ENCODE results near the gene SUGP1. TPM values are rescaled to one million over a fixed set of nuclear protein-coding genes. Genes with fewer than 3 reads are reported as not detected.

The SUGP1 gene
- polyA plus RNA-seq, 1 experiment: 34.1 TPM

- ChIA-PET POLR2A (no interaction called here), CTCF (no interaction called here)
- Histone ChIP-seq H3K27me3 (ENCODE audit: control insufficient read depth, insufficient read depth, low read length) (no peaks in the 10 kb centered on the region), H3K4me3 (ENCODE audit: low read depth, low read length) (no peak overlapping the region), H3K36me3 (ENCODE audit: control insufficient read depth, insufficient read depth, low read length) (peaks cover 4% of the 10 kb centered on the region)
- TF ChIP-seq CTCF (IDR thresholded peaks at IDR 0.05; ENCODE audit: insufficient read depth, low read depth, low read length): no peak
- DNase-seq (ENCODE audit: low read depth): no peak
These were observed 27.7 kb downstream of the SUGP1 start for GRCh38 chr19:19292607-19293006.

GRCh38 chr19:19285686-19286085 lies 34.6 kb downstream of the SUGP1 start:
- TF ChIP-seq CTCF (IDR thresholded peaks at IDR 0.05; ENCODE audit: insufficient read depth, low read depth, low read length): no peak
- ChIA-PET CTCF (no interaction called here), POLR2A (no interaction called here)
- Histone ChIP-seq H3K27me3 (ENCODE audit: control insufficient read depth, insufficient read depth, low read length) (no peaks in the 10 kb centered on the region), H3K4me3 (ENCODE audit: low read depth, low read length) (no peak overlapping the region), H3K36me3 (ENCODE audit: control insufficient read depth, insufficient read depth, low read length) (peaks cover 5% of the 10 kb centered on the region)
- no peak for DNase-seq (ENCODE audit: low read depth)

DNA sequence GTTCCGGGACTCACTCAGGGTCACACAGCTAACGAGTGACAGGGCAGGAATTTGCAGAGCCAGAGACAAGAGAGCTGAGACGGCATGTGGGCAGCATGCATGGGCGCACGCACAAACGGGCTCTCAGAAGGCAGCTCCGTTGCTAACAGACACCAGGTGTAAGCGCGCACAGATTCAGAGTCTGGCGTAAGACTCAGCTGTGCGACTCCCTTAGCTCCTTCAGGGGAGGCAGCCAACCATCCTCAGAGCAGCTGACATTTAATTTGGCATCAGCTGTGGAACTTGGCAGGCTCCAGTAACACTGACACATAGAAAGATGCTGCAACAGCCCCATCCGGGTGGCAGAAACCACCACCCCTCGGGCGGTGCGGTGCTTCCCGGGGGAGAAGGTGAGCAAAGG lies 39.7 kb downstream of the SUGP1 start:
- H3K36me3 ChIP-seq (ENCODE audit: control insufficient read depth, insufficient read depth, low read length): peaks cover 17% of the 10 kb centered on the region
- no peak for DNase-seq (ENCODE audit: low read depth)
- H3K4me3 ChIP-seq (ENCODE audit: low read depth, low read length): no peak overlapping the region
- CTCF ChIA-PET: no interaction called here
- POLR2A ChIA-PET: no interaction called here
- TF ChIP-seq CTCF (IDR thresholded peaks at IDR 0.05; ENCODE audit: insufficient read depth, low read depth, low read length): no peak
- H3K27me3 ChIP-seq (ENCODE audit: control insufficient read depth, insufficient read depth, low read length): no peaks in the 10 kb centered on the region

DNA sequence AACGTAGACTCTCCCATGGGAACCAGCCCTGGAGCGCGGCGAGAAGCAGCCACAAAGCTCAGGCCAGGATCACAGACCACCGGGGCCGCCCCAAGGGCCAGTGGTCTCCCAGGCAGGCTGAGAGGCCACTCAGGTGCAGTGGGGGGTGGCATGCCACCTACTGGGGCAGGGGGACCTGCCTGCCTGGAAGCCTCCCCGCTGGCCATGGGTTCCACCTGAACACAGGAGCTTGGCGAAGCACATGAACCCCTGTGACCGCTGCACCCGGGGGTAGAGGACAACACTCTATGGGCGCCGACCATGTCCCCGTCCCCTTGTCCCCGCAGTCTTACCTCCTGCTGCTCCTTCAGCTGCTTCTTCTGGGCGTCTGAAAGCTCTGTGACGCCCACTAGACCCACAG lies 40.5 kb downstream of the SUGP1 start:
- POLR2A ChIA-PET: no interaction called here
- CTCF ChIA-PET: no interaction called here
- no peaks in the 10 kb centered on the region for H3K27me3 ChIP-seq (ENCODE audit: control insufficient read depth, insufficient read depth, low read length)
- no peak for DNase-seq (ENCODE audit: low read depth)
- H3K36me3 ChIP-seq (ENCODE audit: control insufficient read depth, insufficient read depth, low read length): peaks cover 17% of the 10 kb centered on the region
- TF ChIP-seq CTCF (IDR thresholded peaks at IDR 0.05; ENCODE audit: insufficient read depth, low read depth, low read length): no peak
- H3K4me3 ChIP-seq (ENCODE audit: low read depth, low read length): no peak overlapping the region

DNA sequence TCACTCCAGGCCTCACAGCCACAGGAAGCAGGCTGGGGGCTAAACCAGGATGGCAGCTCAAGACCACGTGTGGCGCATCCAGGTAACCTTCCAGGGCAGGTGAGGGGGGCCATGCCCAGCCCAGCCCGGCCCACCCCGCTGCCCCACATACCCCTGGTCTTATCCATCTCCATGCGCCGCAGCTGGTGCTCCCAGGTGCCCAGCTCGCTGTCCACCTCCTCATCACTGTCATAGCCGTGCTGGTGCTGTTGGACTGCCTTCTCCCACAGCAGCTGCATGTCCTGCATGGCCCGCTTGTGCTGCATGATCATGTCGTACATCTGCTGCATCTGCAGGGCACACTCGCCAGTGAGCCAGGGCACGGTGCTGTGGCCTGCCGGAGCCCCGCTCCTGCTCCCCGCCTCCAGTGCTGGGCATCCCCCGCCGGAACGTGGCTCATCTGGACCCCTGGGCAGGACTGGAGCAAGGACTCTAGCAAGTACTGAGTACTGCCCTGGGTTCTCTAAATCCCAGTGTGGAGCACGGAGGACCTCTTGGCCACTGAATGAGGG lies 41.2 kb downstream of the SUGP1 start:
- Histone ChIP-seq H3K27me3 (ENCODE audit: control insufficient read depth, insufficient read depth, low read length) (no peaks in the 10 kb centered on the region), H3K4me3 (ENCODE audit: low read depth, low read length) (no peak overlapping the region), H3K36me3 (ENCODE audit: control insufficient read depth, insufficient read depth, low read length) (peaks cover 19% of the 10 kb centered on the region)
- DNase-seq (ENCODE audit: low read depth): no peak
- ChIA-PET POLR2A (no interaction called here), CTCF (no interaction called here)
- TF ChIP-seq CTCF (IDR thresholded peaks at IDR 0.05; ENCODE audit: insufficient read depth, low read depth, low read length): no peak
